HG03354 (cell line): Measurements from ENCODE around the gene YIF1A.
A peak's percentile ranks its signal among the peaks of the same experiment; 100 is the strongest.
"Not testable (repeated sequence)": the region's sequence is repeated elsewhere in the genome, so short reads cannot be mapped to it uniquely, and the experiment has no call there.

Source experiments
- ATAC-seq: cut with Tn5 transposase; IDR thresholded peaks from one replicate; pipeline ENCODE4 v1.9.1; 2021; ENCODE audit warnings: mild to moderate bottlenecking; ENCODE audit not compliant: unreplicated experiment, poor library complexity, severe bottlenecking

The YIF1A gene

GRCh38 chr11:66327171-66328030, 38.5 kb upstream of the YIF1A start:
- no peak for ATAC-seq

GRCh38 chr11:66326261-66327111, 37.5 kb upstream of the YIF1A start:
- ATAC-seq, result no peak

DNA sequence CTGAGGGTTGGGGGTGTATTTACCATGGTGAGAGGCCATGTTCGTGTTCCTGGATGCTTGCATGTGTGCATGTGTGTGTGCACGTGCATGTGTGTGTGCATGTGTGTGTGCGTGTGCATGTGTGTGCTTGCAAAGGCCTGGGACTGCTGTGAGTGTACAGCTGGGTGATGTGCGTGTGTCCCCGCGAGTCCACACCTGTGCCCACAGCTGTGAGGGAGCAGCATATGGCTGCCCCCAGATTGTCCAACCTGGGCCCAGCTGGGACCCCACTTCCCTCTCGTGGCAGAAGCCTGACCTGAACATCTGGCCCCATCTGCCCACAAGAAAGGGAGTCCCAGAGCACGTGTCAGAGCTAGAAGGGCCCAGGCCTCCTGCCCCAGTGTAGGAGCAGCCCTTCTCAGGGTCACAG, 36.3 kb upstream of the YIF1A start:
- ATAC-seq, result no peak

- ATAC-seq, result no peak
Measured at GRCh38 chr11:66324664-66325063, 35.7 kb upstream of the YIF1A start.

- ATAC-seq, result no peak
Measured at GRCh38 chr11:66323684-66324083, 34.7 kb upstream of the YIF1A start.

GRCh38 chr11:66322732-66323427, 33.9 kb upstream of the YIF1A start:
- ATAC-seq, result no peak

GRCh38 chr11:66321606-66322005, 32.7 kb upstream of the YIF1A start:
- no peak for ATAC-seq

GRCh38 chr11:66320748-66321147, 31.8 kb upstream of the YIF1A start:
- ATAC-seq, result not testable (repeated sequence)

DNA sequence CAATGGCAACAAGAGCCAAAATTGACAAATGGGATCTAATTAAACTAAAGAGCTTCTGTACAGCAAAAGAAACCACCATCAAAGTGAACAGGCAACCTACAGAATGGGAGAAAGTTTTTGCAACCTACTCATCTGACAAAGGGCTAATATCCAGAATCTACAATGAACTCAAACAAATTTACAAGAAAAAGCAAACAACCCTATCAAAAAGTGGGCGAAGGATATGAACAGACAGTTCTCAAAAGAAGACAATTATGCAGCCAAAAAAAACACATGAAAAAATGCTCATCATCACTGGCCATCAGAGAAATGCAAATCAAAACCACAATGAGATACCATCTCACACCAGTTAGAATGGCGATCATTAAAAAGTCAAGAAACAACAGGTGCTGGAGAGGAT, 31.3 kb upstream of the YIF1A start:
- not testable (repeated sequence) for ATAC-seq

GRCh38 chr11:66318600-66318970, 29.6 kb upstream of the YIF1A start:
- ATAC-seq, result no peak

- ATAC-seq, result peak; percentile 42
Measured at GRCh38 chr11:66317723-66318599, 29.0 kb upstream of the YIF1A start.

DNA sequence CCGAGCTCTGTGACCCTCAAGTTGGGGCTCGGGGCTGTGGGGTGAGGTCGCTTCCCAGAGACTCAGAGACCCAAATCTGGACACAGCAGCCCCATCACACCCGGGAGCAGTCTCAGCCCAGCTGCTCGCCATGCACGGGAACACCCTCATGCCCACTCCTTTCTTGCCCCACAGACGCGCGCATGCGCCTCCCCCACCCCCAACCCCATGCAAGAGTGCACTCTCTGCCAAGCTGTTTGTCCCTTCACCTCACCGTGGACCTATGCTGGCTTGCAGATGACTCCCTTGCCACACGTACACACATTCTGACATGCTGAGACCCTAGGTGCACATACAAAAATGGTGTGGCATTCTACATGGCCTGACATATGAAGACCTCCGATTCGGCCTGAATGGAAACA, 28.4 kb upstream of the YIF1A start:
- ATAC-seq, result no peak

DNA sequence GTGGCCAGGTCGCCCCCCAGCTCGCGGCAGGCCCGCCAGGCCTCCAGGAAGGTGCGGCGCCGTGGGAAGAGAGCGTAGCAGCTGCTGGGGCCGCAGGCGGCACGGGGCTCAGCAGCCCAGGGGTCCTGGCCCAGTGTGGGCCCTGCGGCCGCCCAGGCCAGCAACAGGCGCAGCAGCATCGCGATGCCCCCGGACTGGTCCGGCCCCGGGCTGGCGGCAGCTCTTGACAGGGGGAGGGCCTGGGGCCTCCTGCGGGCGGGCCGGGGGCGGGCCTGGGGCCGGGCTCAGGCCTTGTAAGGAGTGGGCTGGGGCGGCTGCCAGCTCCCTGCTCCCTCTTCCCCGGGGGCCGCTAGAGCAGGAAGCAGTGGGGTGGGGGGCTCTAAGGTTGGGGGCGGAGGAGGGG, 27.9 kb upstream of the YIF1A start, which contains the start of gene CD248:
CD248 (minus strand) TSS at position 196 of the 403 bp plus-strand sequence; CDS start at position 179, 17 bp downstream.
- no peak for ATAC-seq

- ATAC-seq, result no peak
Measured at GRCh38 chr11:66315921-66316811, 27.2 kb upstream of the YIF1A start.

GRCh38 chr11:66315498-66315885, 26.5 kb upstream of the YIF1A start:
- no peak for ATAC-seq

DNA sequence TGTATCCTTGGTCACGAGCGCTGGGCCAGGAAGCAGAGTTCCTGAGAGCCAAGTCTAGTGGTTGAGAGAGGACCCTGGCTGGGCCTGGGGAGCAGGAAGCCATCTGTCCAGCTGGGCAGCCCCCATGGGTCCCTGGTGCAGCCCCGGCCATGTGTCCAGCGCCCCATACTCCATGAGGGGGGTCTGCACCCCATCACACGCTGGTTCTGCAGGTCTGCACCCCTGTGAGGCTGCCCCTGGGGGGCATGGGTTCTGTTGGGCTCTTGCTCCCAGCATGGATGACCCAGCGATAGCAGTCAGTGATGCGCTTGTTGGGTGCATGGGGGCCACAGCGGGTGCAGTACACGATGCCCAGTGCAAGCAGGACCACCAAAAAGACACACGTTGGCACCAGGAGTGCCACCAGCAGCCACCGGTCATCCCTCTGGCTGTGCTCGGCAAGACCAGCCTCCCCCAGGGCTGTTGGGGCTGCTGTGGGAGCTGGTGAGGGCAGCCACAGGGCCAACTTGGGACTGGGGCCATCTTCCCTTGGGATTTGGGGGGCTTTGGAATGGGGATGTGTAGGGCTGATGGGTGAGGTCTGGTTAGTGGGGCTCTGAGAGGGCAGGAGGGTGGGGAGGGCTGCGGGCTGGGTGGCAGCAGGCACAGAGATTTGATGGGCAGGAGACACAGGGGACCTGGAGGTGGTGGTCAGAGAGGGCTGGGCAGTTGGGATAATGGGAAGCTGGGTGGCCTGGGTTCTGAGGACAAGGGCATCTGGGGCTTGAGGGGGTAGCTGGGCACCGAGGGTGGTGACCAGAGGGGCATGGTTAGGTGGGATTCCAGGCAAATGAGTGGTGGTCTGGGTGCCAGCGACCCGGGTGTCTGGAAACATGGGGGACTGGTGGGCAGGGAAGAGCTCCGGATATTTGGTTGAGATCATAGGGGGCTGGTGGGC, 25.9 kb upstream of the YIF1A start:
- no peak for ATAC-seq

- ATAC-seq, result no peak
Measured at GRCh38 chr11:66314186-66314501, 25.2 kb upstream of the YIF1A start.
